ENCODE results near the gene FHL3. TPM values are rescaled to one million over a fixed set of nuclear protein-coding genes. Genes with fewer than 3 reads are reported as not detected.
A peak's percentile ranks its signal among the peaks of the same experiment; 100 is the strongest.

The FHL3 gene
- total and polyA plus RNA-seq, 2 experiments from 2014 or later: 28.3 to 49.0 TPM

DNA sequence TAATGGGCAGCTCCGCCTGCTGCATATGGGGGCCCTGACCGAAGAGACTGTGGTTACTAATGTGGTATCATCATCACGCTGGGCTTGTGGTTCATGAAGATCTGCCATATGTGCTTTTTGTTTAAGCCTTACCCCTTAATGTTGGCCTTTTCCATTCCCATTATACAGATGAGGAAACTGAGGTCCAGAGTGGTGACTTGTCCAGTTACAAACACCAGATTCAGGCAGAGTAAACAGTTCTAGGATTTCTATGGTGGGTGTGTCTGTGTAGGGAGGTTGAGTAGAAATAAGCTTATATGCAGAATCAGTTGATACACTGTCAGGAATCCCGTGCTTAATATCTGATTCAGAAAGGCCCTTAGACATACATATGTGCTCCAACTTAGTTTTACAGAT, 7.9 kb upstream of the FHL3 start:
- Mint-ChIP-seq H3K36me3 (ENCODE audit: low read depth) (peaks cover 42% of the 10 kb centered on the region), H3K4me3 (peak overlapping the region; percentile 97), H3K27me3 (ENCODE audit: insufficient read depth, low read depth, poor library complexity) (peaks cover 15% of the 10 kb centered on the region), H3K4me1 (peaks cover 18% of the 10 kb centered on the region), H3K27ac (peak overlapping the region; percentile 97), H3K9me3 (peaks cover 4% of the 10 kb centered on the region; the same call in 2 of the 3 replicates)
- Histone ChIP-seq H3K36me3 (ENCODE audit: insufficient read depth) (peaks cover 15% of the 10 kb centered on the region), H3K9me2 (ENCODE audit: insufficient read depth) (no peaks in the 10 kb centered on the region; the same call in 1 of the 2 replicates), H3K79me2 (replicated peaks; ENCODE audit: insufficient read depth) (peaks cover 52% of the 10 kb centered on the region), H3K27me3 (ENCODE audit: insufficient read depth) (no peaks in the 10 kb centered on the region), H2AFZ (no peak overlapping the region), H3K4me2 (peak overlapping the region; percentile 76), H4K20me1 (replicated peaks; ENCODE audit: insufficient read depth) (peaks cover 24% of the 10 kb centered on the region), H3K4me3 (peak overlapping the region; percentile 72), H3K27ac (ENCODE audit: low read depth) (peak overlapping the region; percentile 86; the same call in 1 of the 2 replicates), H3F3A (replicated peaks; ENCODE audit: low read depth) (peaks cover 35% of the 10 kb centered on the region), H3K4me1 (ENCODE audit: insufficient read depth) (peaks cover 19% of the 10 kb centered on the region)
- TF ChIP-seq ZNF114 (CRISPR knock-in tag; IDR thresholded peaks at IDR 0.05) (no peak), ZNF331 (CRISPR knock-in tag; IDR thresholded peaks at IDR 0.05; ENCODE audit: low read depth) (no peak), NANOG (IDR thresholded peaks at IDR 0.05; ENCODE audit: borderline replicate concordance) (no peak), JUNB (IDR thresholded peaks at IDR 0.05; ENCODE audit: unreplicated experiment) (no peak)
- TF ChIP-seq, protein P1, sequence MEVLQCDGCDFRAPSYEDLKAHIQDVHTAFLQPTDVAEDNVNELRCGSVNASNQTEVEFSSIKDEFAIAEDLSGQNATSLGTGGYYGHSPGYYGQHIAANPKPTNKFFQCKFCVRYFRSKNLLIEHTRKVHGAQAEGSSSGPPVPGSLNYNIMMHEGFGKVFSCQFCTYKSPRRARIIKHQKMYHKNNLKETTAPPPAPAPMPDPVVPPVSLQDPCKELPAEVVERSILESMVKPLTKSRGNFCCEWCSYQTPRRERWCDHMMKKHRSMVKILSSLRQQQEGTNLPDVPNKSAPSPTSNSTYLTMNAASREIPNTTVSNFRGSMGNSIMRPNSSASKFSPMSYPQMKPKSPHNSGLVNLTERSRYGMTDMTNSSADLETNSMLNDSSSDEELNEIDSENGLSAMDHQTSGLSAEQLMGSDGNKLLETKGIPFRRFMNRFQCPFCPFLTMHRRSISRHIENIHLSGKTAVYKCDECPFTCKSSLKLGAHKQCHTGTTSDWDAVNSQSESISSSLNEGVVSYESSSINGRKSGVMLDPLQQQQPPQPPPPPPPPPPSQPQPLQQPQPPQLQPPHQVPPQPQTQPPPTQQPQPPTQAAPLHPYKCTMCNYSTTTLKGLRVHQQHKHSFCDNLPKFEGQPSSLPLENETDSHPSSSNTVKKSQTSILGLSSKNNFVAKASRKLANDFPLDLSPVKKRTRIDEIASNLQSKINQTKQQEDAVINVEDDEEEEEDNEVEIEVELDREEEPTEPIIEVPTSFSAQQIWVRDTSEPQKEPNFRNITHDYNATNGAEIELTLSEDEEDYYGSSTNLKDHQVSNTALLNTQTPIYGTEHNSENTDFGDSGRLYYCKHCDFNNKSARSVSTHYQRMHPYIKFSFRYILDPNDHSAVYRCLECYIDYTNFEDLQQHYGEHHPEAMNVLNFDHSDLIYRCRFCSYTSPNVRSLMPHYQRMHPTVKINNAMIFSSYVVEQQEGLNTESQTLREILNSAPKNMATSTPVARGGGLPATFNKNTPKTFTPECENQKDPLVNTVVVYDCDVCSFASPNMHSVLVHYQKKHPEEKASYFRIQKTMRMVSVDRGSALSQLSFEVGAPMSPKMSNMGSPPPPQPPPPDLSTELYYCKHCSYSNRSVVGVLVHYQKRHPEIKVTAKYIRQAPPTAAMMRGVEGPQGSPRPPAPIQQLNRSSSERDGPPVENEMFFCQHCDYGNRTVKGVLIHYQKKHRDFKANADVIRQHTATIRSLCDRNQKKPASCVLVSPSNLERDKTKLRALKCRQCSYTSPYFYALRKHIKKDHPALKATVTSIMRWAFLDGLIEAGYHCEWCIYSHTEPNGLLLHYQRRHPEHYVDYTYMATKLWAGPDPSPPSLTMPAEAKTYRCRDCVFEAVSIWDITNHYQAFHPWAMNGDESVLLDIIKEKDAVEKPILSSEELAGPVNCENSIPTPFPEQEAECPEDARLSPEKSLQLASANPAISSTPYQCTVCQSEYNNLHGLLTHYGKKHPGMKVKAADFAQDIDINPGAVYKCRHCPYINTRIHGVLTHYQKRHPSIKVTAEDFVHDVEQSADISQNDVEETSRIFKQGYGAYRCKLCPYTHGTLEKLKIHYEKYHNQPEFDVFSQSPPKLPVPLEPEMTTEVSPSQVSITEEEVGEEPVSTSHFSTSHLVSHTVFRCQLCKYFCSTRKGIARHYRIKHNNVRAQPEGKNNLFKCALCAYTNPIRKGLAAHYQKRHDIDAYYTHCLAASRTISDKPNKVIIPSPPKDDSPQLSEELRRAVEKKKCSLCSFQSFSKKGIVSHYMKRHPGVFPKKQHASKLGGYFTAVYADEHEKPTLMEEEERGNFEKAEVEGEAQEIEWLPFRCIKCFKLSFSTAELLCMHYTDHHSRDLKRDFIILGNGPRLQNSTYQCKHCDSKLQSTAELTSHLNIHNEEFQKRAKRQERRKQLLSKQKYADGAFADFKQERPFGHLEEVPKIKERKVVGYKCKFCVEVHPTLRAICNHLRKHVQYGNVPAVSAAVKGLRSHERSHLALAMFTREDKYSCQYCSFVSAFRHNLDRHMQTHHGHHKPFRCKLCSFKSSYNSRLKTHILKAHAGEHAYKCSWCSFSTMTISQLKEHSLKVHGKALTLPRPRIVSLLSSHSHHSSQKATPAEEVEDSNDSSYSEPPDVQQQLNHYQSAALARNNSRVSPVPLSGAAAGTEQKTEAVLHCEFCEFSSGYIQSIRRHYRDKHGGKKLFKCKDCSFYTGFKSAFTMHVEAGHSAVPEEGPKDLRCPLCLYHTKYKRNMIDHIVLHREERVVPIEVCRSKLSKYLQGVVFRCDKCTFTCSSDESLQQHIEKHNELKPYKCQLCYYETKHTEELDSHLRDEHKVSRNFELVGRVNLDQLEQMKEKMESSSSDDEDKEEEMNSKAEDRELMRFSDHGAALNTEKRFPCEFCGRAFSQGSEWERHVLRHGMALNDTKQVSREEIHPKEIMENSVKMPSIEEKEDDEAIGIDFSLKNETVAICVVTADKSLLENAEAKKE (CRISPR knock-in tag; IDR thresholded peaks at IDR 0.05): no peak
- no peak for DNase-seq (ENCODE audit: low spot score)
- ATAC-seq: no peak

Measured in GM23338 (cell line).